Ovary (tissue), 3 donors: Measurements from ENCODE around the gene STH.

Experiments used
- CTCF ChIP-seq, 3 donors: fragments of 450-650 bp in 2 of 3; fragments of 200-600 bp in 1 of 3; IDR thresholded peaks; one replicate each; pipeline versions ENCODE4 v1.5.1 to v1.8.0; 2016 to 2022; ENCODE audit warnings: antibody characterized with exemption in 3 of 3, mild to moderate bottlenecking in 1 of 3
- EP300 ChIP-seq: sonication (generic); formaldehyde crosslinking; IDR thresholded peaks from one replicate; pipeline ENCODE4 v1.6.1; 2017; ENCODE audit warnings: antibody characterized with exemption
- donor health status: DM: no; HTN: no; CAD: no.

- no peak for TF ChIP-seq EP300
- no peak for TF ChIP-seq CTCF (IDR thresholded peaks at IDR 0.05)
These were observed 11.3 kb upstream of the STH start for GRCh38 chr17:45987706-45988105.
